Dermis blood vessel endothelial cell (primary cell): ENCODE data around the gene LRRFIP1. TPM values are rescaled to one million over a fixed set of nuclear protein-coding genes. Genes with fewer than 3 reads are reported as not detected.

Experiments used
- DNase-seq: peaks from one replicate; pipeline ENCODE4 v3.0.0; 2010
- total RNA-seq: library from RNA; depleted of rRNA; stranded (reverse); fragments of >200 nt; gene quantifications from 2 replicates; pipeline ENCODE4 v1.2.3, GENCODE V29; 2014

Gene LRRFIP1
- total RNA-seq, 1 donor from 2014 or later = 198 TPM

- peak; percentile 18 for DNase-seq
Observed at GRCh38 chr2:237791977-237792727, 164.8 kb downstream of the LRRFIP1 start.

- DNase-seq = no peak
Observed at GRCh38 chr2:237797253-237797652, 169.9 kb downstream of the LRRFIP1 start.

- DNase-seq = no peak
Observed at GRCh38 chr2:237798236-237799059, 171.1 kb downstream of the LRRFIP1 start, which contains the start of gene RBM44. RBM44 (plus strand) TSS chr2:237798779; CDS start chr2:237813610, 14,831 bp downstream.

- DNase-seq = no peak
Observed at GRCh38 chr2:237799060-237799428, 171.7 kb downstream of the LRRFIP1 start.

GRCh38 chr2:237801466-237801865 is 174.1 kb downstream of the LRRFIP1 start:
- DNase-seq = no peak

GRCh38 chr2:237806334-237806733 is 178.9 kb downstream of the LRRFIP1 start:
- peak; percentile 29 for DNase-seq

- no peak for DNase-seq
Observed at GRCh38 chr2:237815637-237816036, 188.2 kb downstream of the LRRFIP1 start.

GRCh38 chr2:237816531-237816930 is 189.1 kb downstream of the LRRFIP1 start:
- DNase-seq = no peak

- no peak for DNase-seq
Observed at GRCh38 chr2:237818066-237818473, 190.7 kb downstream of the LRRFIP1 start.

- DNase-seq = no peak
Observed at GRCh38 chr2:237819231-237819630, 191.8 kb downstream of the LRRFIP1 start.

GRCh38 chr2:237820421-237820820 is 193.0 kb downstream of the LRRFIP1 start:
- no peak for DNase-seq

- DNase-seq = no peak
Observed at GRCh38 chr2:237823544-237823943, 196.2 kb downstream of the LRRFIP1 start.

- DNase-seq = no peak
Observed at GRCh38 chr2:237824085-237824484, 196.7 kb downstream of the LRRFIP1 start.

- no peak for DNase-seq
Observed at GRCh38 chr2:237827421-237827987, 200.1 kb downstream of the LRRFIP1 start.

Other genes starting within 250 kb of the LRRFIP1 start
- 6.3 and 14.6 TPM in 2 replicates for gene COL6A3, start 213.4 kb upstream of the LRRFIP1 start, total RNA-seq
- 0.28 and 1.0 TPM in 2 replicates for gene MLPH, start 140.3 kb upstream of the LRRFIP1 start, total RNA-seq
- not detected in 2 replicates for gene PRLH, start 61.0 kb upstream of the LRRFIP1 start, total RNA-seq
- gene RAB17, start 36.9 kb upstream of the LRRFIP1 start, total RNA-seq = 4.9 and 14.1 TPM in 2 replicates
- gene RBM44, start 171.2 kb downstream of the LRRFIP1 start, total RNA-seq = 0.65 and 0.68 TPM in 2 replicates
- 0.85 TPM in 1 of 2 replicates, not detected in the other for gene RAMP1, start 232.0 kb downstream of the LRRFIP1 start, total RNA-seq